GM23338 (cell line): Measurements from ENCODE around the gene IKZF1. TPM values are rescaled to one million over a fixed set of nuclear protein-coding genes. Genes with fewer than 3 reads are reported as not detected.

Source experiments
- ATAC-seq: fragments of 200-7000 bp; cut with Tn5 transposase; 3 replicates; pipeline ENCODE4 v1.9.1; 2020
- DNase-seq: peaks from one replicate; pipeline ENCODE4 v3.0.0-alpha.2; 2015; ENCODE audit warnings: low spot score
- H2AFZ ChIP-seq: fragments of 200-600 bp; sonication (generic); 2 replicates; pipeline ENCODE4 v1.8.0; 2016; ENCODE audit warnings: antibody characterized with exemption, mild to moderate bottlenecking, moderate library complexity
- H3F3A ChIP-seq: fragments of 200-600 bp; sonication (generic); replicated peaks from 2 replicates; pipeline ENCODE4 v1.8.0; 2017; ENCODE audit warnings: antibody characterized with exemption, mixed run types, low read depth
- H3K27ac ChIP-seq: fragments of 200-600 bp; sonication (generic); 2 replicates; pipeline ENCODE4 v1.6.1; 2016; ENCODE audit warnings: low read depth
- H3K27me3 ChIP-seq: fragments of 200-600 bp; sonication (generic); 2 replicates; pipeline ENCODE4 v1.8.0; 2016; ENCODE audit warnings: mild to moderate bottlenecking, mixed run types, moderate library complexity; ENCODE audit not compliant: insufficient read depth
- H3K36me3 ChIP-seq: fragments of 200-600 bp; sonication (generic); 2 replicates; pipeline ENCODE4 v1.8.0; 2016; ENCODE audit warnings: mild to moderate bottlenecking; ENCODE audit not compliant: insufficient read depth
- H3K4me1 ChIP-seq: fragments of 200-600 bp; sonication (generic); 2 replicates; pipeline ENCODE4 v1.8.0; 2016; ENCODE audit warnings: mild to moderate bottlenecking, moderate library complexity; ENCODE audit not compliant: insufficient read depth
- H3K4me2 ChIP-seq: fragments of 200-600 bp; sonication (generic); 2 replicates; pipeline ENCODE4 v1.7.1; 2017; ENCODE audit warnings: mixed run types
- H3K4me3 ChIP-seq: fragments of 200-600 bp; sonication (generic); 2 replicates; pipeline ENCODE4 v1.6.1; 2016; ENCODE audit warnings: mixed run types
- H3K79me2 ChIP-seq: fragments of 200-600 bp; sonication (generic); replicated peaks from 2 replicates; pipeline ENCODE4 v1.8.0; 2017; ENCODE audit warnings: mild to moderate bottlenecking; ENCODE audit not compliant: insufficient read depth
- H3K9me2 ChIP-seq: fragments of 200-600 bp; sonication (generic); 2 replicates; pipeline ENCODE4 v1.8.0; 2017; ENCODE audit not compliant: insufficient read depth
- H4K20me1 ChIP-seq: fragments of 200-600 bp; sonication (generic); replicated peaks from 2 replicates; pipeline ENCODE4 v1.8.0; 2017; ENCODE audit warnings: mild to moderate bottlenecking; ENCODE audit not compliant: insufficient read depth
- H3K27ac Mint-ChIP-seq: 2 replicates; pipeline ENCODE4 v1.8.0; 2020; ENCODE audit warnings: inconsistent platforms, mild to moderate bottlenecking, moderate library complexity, mixed read lengths
- H3K27me3 Mint-ChIP-seq: 3 replicates; pipeline ENCODE4 v1.8.0; 2022; ENCODE audit warnings: low read depth, mild to moderate bottlenecking, moderate library complexity, mixed read lengths, inconsistent platforms; ENCODE audit not compliant: insufficient read depth, poor library complexity
- H3K36me3 Mint-ChIP-seq: 3 replicates; pipeline ENCODE4 v1.8.0; 2021; ENCODE audit warnings: low read depth, mild to moderate bottlenecking, inconsistent platforms, moderate library complexity, mixed read lengths
- H3K4me1 Mint-ChIP-seq: 3 replicates; pipeline ENCODE4 v1.8.0; 2020; ENCODE audit warnings: mild to moderate bottlenecking, inconsistent platforms, mixed read lengths
- H3K4me3 Mint-ChIP-seq: 3 replicates; pipeline ENCODE4 v1.8.0; 2021; ENCODE audit warnings: moderate library complexity, mild to moderate bottlenecking, inconsistent platforms, mixed read lengths
- H3K9me3 Mint-ChIP-seq: 3 replicates; pipeline ENCODE4 v1.8.0; 2020; ENCODE audit warnings: moderate library complexity, mild to moderate bottlenecking, inconsistent platforms, mixed read lengths
- CREB1 ChIP-seq: fragments of 250-450 bp; sonication (Bioruptor Pico); IDR thresholded peaks from 2 replicates; pipeline ENCODE4 v1.5.0; 2020; ENCODE audit warnings: low read depth, mild to moderate bottlenecking, moderate library complexity
- ETS1 ChIP-seq: IDR thresholded peaks from 2 replicates; pipeline ENCODE4 v1.6.1; 2016; ENCODE audit warnings: antibody characterized with exemption
- EZH2 ChIP-seq: fragments of 200-600 bp; sonication (generic); IDR thresholded peaks from one replicate; pipeline ENCODE4 v1.8.0; 2017; ENCODE audit warnings: antibody characterized with exemption, mild to moderate bottlenecking, low read depth; ENCODE audit not compliant: unreplicated experiment
- EZH2phosphoT487 ChIP-seq: fragments of 200-600 bp; sonication (generic); IDR thresholded peaks from one replicate; pipeline ENCODE4 v1.8.1; 2018; ENCODE audit warnings: antibody characterized with exemption; ENCODE audit not compliant: unreplicated experiment
- JUNB ChIP-seq: IDR thresholded peaks from one replicate; pipeline ENCODE4 v1.6.1; 2016; ENCODE audit warnings: antibody characterized with exemption; ENCODE audit not compliant: unreplicated experiment
- POLR2AphosphoS5 ChIP-seq: IDR thresholded peaks from 2 replicates; pipeline ENCODE4 v1.6.1; 2016; ENCODE audit warnings: antibody characterized with exemption, low read depth
- REST ChIP-seq: IDR thresholded peaks from one replicate; pipeline ENCODE4 v1.6.1; 2018; ENCODE audit warnings: antibody characterized with exemption; ENCODE audit not compliant: unreplicated experiment
- ZNF114 ChIP-seq: fragments of 250-450 bp; sonication (Bioruptor Pico); IDR thresholded peaks from 2 replicates; pipeline ENCODE4 v1.5.0; 2020; ENCODE audit warnings: mild to moderate bottlenecking, moderate library complexity
- ZNF331 ChIP-seq: fragments of 250-450 bp; sonication (Bioruptor Pico); IDR thresholded peaks from 2 replicates; pipeline ENCODE4 v1.5.0; 2020; ENCODE audit warnings: low read depth, mild to moderate bottlenecking, moderate library complexity
- ZNF462 ChIP-seq: fragments of 250-450 bp; sonication (Bioruptor Pico); IDR thresholded peaks from 2 replicates; pipeline ENCODE4 v1.5.0; 2020; ENCODE audit warnings: mild to moderate bottlenecking, moderate library complexity
- polyA plus RNA-seq: library from polyadenylated mRNA; unstranded; fragments of >200 nt; fragmentation: Nextera tagmentation; extraction: Ambion mirVana; gene quantifications from 2 replicates; pipeline ENCODE4 v1.2.1, GENCODE V29; 2016
- total RNA-seq: library from RNA; depleted of rRNA; stranded (reverse); fragments of >200 nt; shearing (Covaris generic); gene quantifications from 2 replicates; pipeline ENCODE4 v1.2.3, GENCODE V29; 2014

IKZF1 gene
- total and polyA plus RNA-seq, 2 experiments from 2014 or later: 0.57 to 1.8 TPM

- Mint-ChIP-seq H3K27me3 (no peaks in the 10 kb centered on the region), H3K4me3 (no peak overlapping the region), H3K36me3 (no peaks in the 10 kb centered on the region), H3K4me1 (no peaks in the 10 kb centered on the region), H3K9me3 (no peaks in the 10 kb centered on the region), H3K27ac (no peak overlapping the region)
- Histone ChIP-seq H3K9me2 (no peaks in the 10 kb centered on the region), H3F3A (no peaks in the 10 kb centered on the region), H3K4me2 (no peak overlapping the region), H3K79me2 (no peaks in the 10 kb centered on the region), H3K4me1 (no peaks in the 10 kb centered on the region), H3K36me3 (no peaks in the 10 kb centered on the region), H3K4me3 (no peak overlapping the region), H3K27me3 (no peaks in the 10 kb centered on the region), H4K20me1 (no peaks in the 10 kb centered on the region), H3K27ac (no peak overlapping the region), H2AFZ (no peak overlapping the region)
- TF ChIP-seq ZNF114 (CRISPR knock-in tag) (no peak), EZH2 (no peak), REST (no peak), POLR2AphosphoS5 (no peak), ETS1 (no peak), CREB1 (CRISPR knock-in tag) (no peak), ZNF331 (no peak), ZNF462 (CRISPR knock-in tag) (no peak), EZH2phosphoT487 (no peak), JUNB (no peak)
- no peak for DNase-seq
- no peak for ATAC-seq
These were observed 85.4 kb downstream of the IKZF1 start for GRCh38 chr7:50389961-50390360.
